Cardiac fibroblast (primary cell): ENCODE data around the gene PJA2.

Experiments
- DNase-seq, 2 donors: peaks; one replicate each; pipeline versions ENCODE4 v3.0.0 to v3.0.0-alpha.2; 2010; ENCODE audit warnings: low read depth in 2 of 2
- H3K4me3 ChIP-seq, 2 donors: replicated peaks in 1 of 2; 1 replicate in 1 of 2; 2 replicates in 1 of 2; pipeline ENCODE4 v1.5.1; 2011; ENCODE audit warnings: low read depth in 2 of 2, low read length in 2 of 2, mild to moderate bottlenecking in 2 of 2, moderate library complexity in 1 of 2
- TF ChIP-seq, protein P1 (sequence below): IDR thresholded peaks from one replicate; pipeline ENCODE4 v1.5.1; 2011; ENCODE audit warnings: low read depth, mild to moderate bottlenecking, low read length, inconsistent platforms

The PJA2 gene, protein sequence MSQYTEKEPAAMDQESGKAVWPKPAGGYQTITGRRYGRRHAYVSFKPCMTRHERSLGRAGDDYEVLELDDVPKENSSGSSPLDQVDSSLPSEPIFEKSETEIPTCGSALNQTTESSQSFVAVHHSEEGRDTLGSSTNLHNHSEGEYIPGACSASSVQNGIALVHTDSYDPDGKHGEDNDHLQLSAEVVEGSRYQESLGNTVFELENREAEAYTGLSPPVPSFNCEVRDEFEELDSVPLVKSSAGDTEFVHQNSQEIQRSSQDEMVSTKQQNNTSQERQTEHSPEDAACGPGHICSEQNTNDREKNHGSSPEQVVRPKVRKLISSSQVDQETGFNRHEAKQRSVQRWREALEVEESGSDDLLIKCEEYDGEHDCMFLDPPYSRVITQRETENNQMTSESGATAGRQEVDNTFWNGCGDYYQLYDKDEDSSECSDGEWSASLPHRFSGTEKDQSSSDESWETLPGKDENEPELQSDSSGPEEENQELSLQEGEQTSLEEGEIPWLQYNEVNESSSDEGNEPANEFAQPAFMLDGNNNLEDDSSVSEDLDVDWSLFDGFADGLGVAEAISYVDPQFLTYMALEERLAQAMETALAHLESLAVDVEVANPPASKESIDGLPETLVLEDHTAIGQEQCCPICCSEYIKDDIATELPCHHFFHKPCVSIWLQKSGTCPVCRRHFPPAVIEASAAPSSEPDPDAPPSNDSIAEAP

DNA sequence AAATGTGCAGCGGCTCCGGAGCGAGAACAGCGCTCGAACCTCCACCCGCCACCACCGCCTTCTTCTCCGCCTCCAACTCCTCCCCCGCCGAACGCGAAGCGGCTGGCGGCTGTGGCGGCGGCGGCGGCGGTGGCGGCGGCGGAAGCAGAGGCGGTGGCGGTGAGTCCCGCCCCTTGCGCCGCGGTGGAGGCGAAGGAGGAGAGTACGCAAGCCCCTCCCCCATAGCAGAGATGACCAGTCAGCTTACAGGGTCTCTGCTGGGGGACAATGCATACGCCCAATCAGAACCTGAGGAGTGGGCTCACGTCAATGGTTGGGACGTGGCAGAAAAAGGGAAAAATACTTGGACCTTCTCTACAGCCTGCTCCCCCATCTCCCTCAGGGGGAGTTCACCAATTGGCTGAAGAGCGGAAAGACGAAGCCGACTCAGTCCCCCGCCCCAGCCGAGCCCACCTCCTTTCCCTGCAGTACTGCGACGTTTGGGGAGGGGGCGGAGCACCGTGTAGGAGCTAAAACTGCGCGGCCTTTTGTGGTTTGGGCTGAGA lies at the start of gene PJA2:
TSS of gene PJA2 (minus strand) at position 131 of the 545 bp plus-strand sequence. CDS start 26,541 bp downstream, outside the sequence.
- TF ChIP-seq, protein P1, sequence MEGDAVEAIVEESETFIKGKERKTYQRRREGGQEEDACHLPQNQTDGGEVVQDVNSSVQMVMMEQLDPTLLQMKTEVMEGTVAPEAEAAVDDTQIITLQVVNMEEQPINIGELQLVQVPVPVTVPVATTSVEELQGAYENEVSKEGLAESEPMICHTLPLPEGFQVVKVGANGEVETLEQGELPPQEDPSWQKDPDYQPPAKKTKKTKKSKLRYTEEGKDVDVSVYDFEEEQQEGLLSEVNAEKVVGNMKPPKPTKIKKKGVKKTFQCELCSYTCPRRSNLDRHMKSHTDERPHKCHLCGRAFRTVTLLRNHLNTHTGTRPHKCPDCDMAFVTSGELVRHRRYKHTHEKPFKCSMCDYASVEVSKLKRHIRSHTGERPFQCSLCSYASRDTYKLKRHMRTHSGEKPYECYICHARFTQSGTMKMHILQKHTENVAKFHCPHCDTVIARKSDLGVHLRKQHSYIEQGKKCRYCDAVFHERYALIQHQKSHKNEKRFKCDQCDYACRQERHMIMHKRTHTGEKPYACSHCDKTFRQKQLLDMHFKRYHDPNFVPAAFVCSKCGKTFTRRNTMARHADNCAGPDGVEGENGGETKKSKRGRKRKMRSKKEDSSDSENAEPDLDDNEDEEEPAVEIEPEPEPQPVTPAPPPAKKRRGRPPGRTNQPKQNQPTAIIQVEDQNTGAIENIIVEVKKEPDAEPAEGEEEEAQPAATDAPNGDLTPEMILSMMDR: peak; percentile 36
- H3K4me3 ChIP-seq: peak within 1 kb of the TSS; percentile 86
- DNase-seq: peak; percentile 100

- H3K4me3 ChIP-seq: no peak overlapping the region
- peak; percentile 98 to 99 for DNase-seq
- TF ChIP-seq, protein P1: no peak
These were observed 45.9 kb upstream of the PJA2 start for GRCh38 chr5:109455598-109456096.

DNA sequence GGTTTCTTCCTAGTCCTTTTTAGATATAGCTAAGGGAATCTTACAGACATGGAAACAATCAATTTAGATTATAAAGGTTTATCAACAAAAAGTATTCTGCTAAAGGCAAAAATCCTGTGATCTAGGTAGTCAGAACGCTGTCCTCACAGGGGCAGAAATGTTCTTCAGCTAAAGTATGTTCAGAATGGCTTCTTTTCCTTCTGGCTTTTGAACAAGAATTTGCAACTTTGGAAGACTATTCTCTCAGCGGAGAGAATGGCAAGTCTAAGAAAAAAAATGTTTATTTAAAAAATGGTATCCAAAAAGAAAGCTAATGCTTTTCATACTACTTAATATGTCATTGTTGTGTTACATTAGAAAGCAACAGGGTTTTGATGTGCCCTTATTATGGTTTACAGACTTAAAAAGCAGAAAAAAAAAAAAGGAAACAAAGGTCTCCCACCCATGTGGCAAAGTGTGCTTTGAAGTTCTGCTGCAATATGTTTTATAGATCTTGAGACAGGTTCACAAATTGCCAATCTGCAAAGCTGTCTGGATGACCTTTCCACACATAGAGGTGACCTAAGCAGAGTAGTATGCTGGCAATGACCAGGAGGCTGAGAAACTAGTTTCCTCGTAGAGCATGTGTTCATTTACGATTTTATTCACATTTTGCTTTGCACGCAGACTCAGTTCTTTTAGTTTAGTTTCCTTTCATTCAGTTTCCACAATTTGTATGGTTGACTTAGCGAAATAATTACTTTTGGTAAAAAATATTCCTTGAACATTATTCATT lies 45.1 kb upstream of the PJA2 start:
- TF ChIP-seq, protein P1: no peak
- DNase-seq: peak; percentile 52 to 73
- H3K4me3 ChIP-seq: no peak overlapping the region

- DNase-seq: peak in 1 of 2 donors; percentile 10
- H3K4me3 ChIP-seq: no peak overlapping the region
- TF ChIP-seq, protein P1: no peak
These were observed 43.5 kb upstream of the PJA2 start for GRCh38 chr5:109453251-109453650.

DNA sequence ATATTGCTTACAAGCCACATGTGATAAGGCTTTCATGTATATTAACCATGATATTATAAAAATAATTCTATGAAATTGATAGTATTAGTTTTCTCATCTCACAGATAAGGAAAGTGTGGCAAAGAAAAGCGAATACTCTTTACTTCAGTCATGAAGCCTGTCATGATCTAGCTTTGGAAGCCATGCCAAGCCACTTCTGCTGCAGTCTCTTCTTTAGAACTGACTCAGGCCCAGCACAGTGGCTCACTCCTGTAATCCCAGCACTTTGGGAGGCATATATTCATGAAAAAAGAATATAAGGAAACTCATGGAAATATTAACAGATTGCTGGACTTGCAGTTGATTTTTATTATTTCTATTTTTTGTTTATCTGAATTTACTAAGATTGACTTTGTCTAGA lies 42.9 kb upstream of the PJA2 start:
- H3K4me3 ChIP-seq: no peak overlapping the region
- TF ChIP-seq, protein P1: no peak

GRCh38 chr5:109451146-109451545 lies 41.4 kb upstream of the PJA2 start:
- TF ChIP-seq, protein P1: no peak
- no peak for DNase-seq
- H3K4me3 ChIP-seq: no peak overlapping the region

More for the DNA sequence above, 42.9 kb upstream of the PJA2 start:
- DNase-seq: no peak
